Stimulated activated naive CD8-positive, alpha-beta T cell treated with anti-CD3 and anti-CD28 coated beads, Interleukin-15, Interleukin-2, amounts not matched to agents 100 ng/mL and 50 ng/mL, for 24 hours (primary cell): ENCODE data around the gene FBXL14.
"Not testable (repeated sequence)": the region's sequence is repeated elsewhere in the genome, so short reads cannot be mapped to it uniquely, and the experiment has no call there.

Experiments used
- H3K27ac Mint-ChIP-seq: one replicate; pipeline ENCODE4 v1.8.0; 2021; ENCODE audit warnings: mild to moderate bottlenecking, mixed read lengths
- H3K27me3 Mint-ChIP-seq: one replicate; pipeline ENCODE4 v1.8.0; 2021; ENCODE audit warnings: mixed read lengths
- H3K36me3 Mint-ChIP-seq: one replicate; pipeline ENCODE4 v1.8.0; 2021; ENCODE audit warnings: low read depth, mixed read lengths
- H3K4me1 Mint-ChIP-seq: one replicate; pipeline ENCODE4 v1.8.0; 2021; ENCODE audit warnings: low read depth, mixed read lengths
- H3K4me3 Mint-ChIP-seq: one replicate; pipeline ENCODE4 v1.8.0; 2021; ENCODE audit warnings: mild to moderate bottlenecking, mixed read lengths
- H3K9me3 Mint-ChIP-seq: one replicate; pipeline ENCODE4 v1.8.0; 2021; ENCODE audit warnings: mixed read lengths

Gene FBXL14

DNA sequence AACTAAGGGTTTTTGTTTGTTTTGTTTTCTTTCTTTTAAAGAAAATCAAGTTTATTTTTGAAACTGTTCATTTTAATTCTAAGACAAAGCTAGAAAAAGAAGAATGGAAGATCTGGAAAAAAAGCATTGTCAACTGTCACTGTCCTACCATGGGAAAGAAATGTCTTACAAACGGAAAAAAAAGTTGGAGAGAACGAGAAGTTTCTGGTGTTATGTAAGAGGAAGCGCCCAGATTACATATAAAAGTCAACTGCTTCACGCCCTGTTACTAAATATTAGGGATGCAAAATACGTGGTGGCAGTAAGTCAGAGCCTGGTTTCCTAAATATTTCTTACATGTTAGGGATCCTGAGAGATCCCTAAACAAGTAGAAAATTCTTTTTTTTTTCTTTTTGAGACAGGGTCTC, 14.3 kb upstream of the FBXL14 start:
- no peaks in the 10 kb centered on the region for H3K36me3 Mint-ChIP-seq
- no peak overlapping the region for H3K4me3 Mint-ChIP-seq
- no peaks in the 10 kb centered on the region for H3K9me3 Mint-ChIP-seq
- H3K27ac Mint-ChIP-seq = peak overlapping the region; percentile 5
- H3K27me3 Mint-ChIP-seq = peaks cover 4% of the 10 kb centered on the region
- peaks cover 19% of the 10 kb centered on the region for H3K4me1 Mint-ChIP-seq

DNA sequence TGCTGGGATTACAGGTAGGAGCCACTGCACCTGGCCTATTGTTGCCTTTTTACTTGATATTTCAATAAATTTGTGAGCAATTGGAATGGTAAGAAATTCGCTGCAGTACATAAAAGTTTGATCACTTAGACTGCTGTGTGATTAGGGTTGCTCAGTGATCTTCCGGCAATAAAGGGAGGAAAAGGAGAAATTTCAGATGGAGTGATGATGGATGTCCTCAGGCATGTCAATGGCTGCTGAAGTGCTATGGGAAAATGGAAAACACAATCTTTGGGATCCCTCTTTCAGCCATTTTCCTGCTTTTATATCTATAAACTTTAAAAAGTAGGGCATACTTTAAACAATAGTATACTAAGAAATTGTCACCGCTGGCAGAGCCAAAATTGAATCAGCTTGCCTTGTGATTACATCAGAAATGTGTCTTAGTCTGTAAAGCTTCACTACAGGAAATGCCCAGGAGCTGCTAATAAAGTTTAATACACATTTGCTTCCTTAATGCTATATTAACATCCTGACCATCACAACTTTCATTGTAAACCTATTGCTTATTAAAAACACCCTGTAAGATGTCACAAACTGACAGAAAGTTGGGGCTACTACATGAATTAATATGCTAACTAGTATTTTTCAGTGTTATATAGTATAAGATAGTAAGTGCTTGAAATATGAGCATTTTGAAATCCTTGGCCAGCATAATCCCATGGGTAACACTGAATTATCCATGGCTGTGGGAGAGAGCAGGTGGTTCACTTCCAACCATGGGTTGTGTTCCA, 13.7 kb upstream of the FBXL14 start:
- H3K4me3 Mint-ChIP-seq = no peak overlapping the region
- no peaks in the 10 kb centered on the region for H3K36me3 Mint-ChIP-seq
- H3K4me1 Mint-ChIP-seq = peaks cover 20% of the 10 kb centered on the region
- peaks cover 4% of the 10 kb centered on the region for H3K27me3 Mint-ChIP-seq
- H3K9me3 Mint-ChIP-seq = no peaks in the 10 kb centered on the region
- no peak overlapping the region for H3K27ac Mint-ChIP-seq

DNA sequence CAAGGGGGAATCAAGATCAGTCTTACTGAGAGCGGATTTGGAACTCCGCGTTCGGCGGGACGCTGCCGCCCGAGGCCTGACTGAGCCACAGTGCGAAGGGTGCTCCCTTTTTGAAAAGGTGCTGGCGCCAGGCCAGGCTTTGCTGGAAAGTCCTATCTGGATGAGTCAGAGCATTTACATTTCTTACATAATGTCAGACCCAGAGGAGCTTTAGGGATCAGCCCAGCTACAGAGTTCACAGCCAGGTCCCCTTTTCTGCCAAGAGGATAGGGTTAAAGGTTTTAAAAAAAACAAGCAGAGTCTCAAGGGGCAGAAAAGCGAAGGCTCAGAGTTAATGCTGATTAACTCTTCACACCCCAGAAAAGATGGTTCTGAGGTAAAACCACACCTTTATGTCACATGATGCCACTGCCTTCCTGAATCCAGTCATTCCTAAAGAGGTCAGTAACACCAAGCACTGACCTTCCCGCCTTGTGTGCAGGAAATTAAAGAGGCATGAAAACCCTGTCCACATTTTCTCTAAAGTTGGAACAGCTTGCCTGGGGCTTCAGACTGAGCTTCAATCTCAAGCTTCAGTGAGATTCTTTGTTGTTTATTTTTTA, 11.7 kb upstream of the FBXL14 start:
- Mint-ChIP-seq H3K27me3 (peaks cover 4% of the 10 kb centered on the region), H3K4me1 (peaks cover 39% of the 10 kb centered on the region), H3K4me3 (peak overlapping the region; percentile 71), H3K27ac (peak overlapping the region; percentile 34), H3K36me3 (no peaks in the 10 kb centered on the region), H3K9me3 (no peaks in the 10 kb centered on the region)

DNA sequence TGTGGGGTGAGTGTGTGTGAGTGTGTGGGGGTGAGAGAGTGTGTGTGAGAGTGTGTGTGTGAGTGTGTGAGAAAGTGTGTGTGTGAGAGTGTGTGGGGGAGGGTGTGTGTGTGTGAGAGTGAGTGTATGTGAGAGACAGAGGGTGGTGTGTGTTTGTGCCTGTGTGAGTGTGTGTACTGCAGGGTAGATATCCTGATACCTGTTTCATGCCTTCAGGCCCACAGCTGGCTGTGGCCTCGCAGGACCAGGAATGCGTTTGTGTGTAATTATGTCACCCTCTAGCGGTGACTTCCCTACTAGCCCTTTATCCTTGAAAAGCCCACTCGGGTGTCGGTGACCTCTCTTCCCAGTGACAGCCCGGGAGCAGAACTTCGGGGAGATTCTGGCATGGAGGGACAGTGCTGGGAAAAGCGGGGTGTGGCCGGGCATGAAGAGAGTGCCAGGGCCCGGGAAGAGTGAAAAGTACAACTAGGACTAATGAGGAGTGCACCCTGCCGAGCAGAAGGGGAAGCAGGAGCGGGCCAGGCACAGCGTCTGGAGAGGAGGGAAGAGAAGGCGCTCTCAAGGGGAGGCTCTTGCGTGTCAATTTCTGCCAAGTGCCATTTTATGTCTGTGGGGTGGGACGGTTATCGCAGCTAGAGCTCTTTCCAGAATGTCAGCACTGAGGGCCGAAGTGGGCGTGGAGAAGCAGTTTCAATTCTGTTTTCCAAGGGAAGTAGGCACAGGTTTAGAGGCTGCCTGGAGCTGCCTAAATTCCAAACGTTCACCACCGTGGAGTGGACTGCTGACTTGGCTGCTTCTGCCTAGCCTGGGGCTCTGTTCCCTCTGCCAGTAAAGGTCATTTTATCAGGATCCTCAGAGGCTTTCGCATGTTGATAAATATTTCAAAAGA, 11.0 kb upstream of the FBXL14 start:
- no peaks in the 10 kb centered on the region for H3K9me3 Mint-ChIP-seq
- peaks cover 45% of the 10 kb centered on the region for H3K4me1 Mint-ChIP-seq
- H3K4me3 Mint-ChIP-seq = peak overlapping the region; percentile 71
- H3K36me3 Mint-ChIP-seq = no peaks in the 10 kb centered on the region
- peaks cover 4% of the 10 kb centered on the region for H3K27me3 Mint-ChIP-seq
- H3K27ac Mint-ChIP-seq = peak overlapping the region; percentile 34

DNA sequence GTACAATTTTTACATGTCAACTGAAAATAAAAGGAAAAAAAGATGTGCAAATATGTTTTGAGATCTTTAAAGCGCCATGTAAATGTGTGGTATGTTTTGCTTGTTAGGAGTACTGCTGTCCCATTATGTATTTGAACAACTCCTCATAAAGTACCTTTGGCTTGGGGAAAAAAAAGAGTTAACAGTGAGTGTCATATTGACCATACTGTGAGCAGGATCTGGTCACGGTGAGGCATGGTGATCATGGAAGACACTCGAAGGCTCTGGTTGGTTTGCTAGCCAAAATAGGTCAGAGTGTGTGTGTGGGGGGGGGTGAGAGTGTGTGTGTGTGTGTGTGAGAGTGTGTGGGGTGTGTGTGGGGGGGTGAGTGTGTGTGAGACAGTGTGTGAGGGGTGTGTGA, 10.1 kb upstream of the FBXL14 start:
- Mint-ChIP-seq H3K4me1 (peaks cover 45% of the 10 kb centered on the region), H3K27me3 (peaks cover 4% of the 10 kb centered on the region), H3K4me3 (no peak overlapping the region), H3K36me3 (no peaks in the 10 kb centered on the region), H3K27ac (no peak overlapping the region), H3K9me3 (no peaks in the 10 kb centered on the region)

DNA sequence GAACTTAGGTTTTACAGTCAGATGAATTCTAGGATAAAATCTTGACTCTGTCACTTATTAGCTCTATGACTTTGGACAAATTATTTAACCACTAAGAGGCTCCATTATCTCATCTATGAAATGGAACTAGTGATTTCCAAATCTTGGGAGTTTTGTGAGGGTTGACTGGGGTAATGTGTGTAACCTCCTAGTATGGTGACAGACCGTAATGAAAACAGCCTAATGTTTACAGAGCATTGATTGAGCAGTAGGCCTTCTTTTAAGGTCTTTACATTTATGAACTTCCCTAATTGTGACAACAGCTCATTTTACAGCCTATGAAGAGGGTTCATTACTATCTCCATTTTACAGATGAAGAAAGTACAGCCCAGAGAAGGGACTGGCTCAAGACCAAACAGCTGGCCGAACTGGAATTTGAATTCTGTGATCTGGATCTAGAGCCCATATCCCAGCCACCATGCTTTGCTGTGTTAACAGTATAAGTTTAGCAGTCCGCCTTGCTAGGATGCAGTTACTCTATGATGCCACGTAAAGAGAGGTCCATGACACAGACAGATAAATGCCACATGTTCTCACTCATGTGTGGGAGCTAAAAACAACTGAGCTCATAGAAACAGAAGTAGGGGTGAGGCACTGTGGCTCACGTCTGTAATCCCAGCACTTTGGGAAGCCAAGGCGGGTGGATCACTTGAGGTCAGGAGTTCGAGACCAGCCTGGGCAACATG, 9.1 kb upstream of the FBXL14 start:
- Mint-ChIP-seq H3K4me3 (no peak overlapping the region), H3K9me3 (no peaks in the 10 kb centered on the region), H3K36me3 (no peaks in the 10 kb centered on the region), H3K4me1 (peaks cover 45% of the 10 kb centered on the region), H3K27me3 (peaks cover 4% of the 10 kb centered on the region), H3K27ac (no peak overlapping the region)

DNA sequence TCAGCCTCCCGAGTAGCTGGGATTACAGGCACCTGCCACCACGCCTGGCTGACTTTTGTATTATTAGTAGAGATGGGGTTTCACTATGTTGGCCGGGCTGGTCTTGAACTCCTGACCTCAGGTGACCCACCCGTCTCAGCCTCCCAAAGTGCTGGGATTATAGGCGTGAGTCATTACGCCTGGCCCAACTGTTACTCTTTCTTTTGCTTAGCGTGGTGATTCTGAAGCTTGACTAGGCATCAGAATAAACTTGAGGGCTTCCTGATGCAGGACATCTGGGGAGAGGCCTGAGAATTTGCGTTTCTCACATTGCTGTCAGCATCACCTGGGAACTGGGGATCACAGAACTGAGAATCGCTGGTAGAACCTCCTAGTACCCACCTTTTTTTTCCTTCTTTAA, 8.3 kb upstream of the FBXL14 start:
- H3K27ac Mint-ChIP-seq, H3K27me3 Mint-ChIP-seq, H3K4me3 Mint-ChIP-seq, H3K9me3 Mint-ChIP-seq, H3K36me3 Mint-ChIP-seq: not testable (repeated sequence)
- peaks cover 45% of the 10 kb centered on the region for H3K4me1 Mint-ChIP-seq

DNA sequence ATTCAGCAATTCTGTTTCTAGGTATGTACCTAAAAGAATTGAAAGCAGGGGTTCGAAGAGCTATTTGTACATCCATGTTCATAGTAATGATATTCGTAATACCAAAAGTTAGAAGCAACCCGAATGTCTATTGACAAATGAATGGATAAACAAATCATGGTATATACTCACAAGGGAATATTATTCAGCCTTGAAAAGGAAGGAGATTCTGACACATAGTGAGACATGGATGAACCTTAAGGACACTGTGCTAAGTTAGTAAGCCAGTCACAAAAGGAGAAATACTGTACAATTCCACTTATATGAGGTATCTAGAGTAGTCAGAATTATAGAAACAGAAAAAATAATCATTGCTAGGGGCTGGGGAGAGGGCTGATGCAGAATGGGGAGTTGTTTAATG, 4.4 kb upstream of the FBXL14 start:
- H3K9me3 Mint-ChIP-seq = no peaks in the 10 kb centered on the region
- H3K36me3 Mint-ChIP-seq = no peaks in the 10 kb centered on the region
- no peaks in the 10 kb centered on the region for H3K27me3 Mint-ChIP-seq
- no peak overlapping the region for H3K4me3 Mint-ChIP-seq
- H3K4me1 Mint-ChIP-seq = peaks cover 37% of the 10 kb centered on the region
- H3K27ac Mint-ChIP-seq = no peak overlapping the region

DNA sequence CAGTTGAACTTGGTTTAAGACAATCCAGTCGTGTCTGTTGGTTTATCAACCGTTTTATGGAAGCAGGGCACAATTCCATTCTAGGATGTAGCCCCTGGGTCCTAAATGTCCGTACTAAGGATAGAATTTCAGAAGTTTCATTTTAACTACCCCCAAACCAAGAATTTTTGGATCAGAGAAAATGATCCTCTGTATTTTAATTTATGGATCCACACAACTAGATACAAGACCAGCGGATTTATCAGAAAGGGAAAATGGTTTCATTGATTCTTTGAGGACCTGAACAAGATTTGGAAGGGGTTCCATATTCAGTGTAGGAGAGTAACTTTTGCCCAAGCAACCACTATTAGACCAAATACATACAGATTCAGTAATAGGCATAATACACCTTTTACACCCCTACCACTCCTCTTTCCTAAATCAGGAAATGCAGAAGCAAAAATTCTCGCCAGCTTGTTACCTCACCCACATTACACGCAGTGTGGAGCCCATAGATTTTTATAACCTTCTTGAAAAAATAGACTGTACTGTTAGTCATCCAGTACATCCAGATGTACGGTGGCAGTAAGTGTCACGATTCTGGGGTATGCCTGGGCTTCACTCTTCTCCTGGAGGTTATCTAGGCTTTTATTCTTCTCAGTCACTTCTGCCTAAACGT, 1.4 kb upstream of the FBXL14 start:
- Mint-ChIP-seq H3K9me3 (no peaks in the 10 kb centered on the region), H3K27me3 (no peaks in the 10 kb centered on the region), H3K4me1 (peaks cover 40% of the 10 kb centered on the region), H3K36me3 (peaks cover 19% of the 10 kb centered on the region), H3K4me3 (no peak overlapping the region), H3K27ac (no peak overlapping the region)

DNA sequence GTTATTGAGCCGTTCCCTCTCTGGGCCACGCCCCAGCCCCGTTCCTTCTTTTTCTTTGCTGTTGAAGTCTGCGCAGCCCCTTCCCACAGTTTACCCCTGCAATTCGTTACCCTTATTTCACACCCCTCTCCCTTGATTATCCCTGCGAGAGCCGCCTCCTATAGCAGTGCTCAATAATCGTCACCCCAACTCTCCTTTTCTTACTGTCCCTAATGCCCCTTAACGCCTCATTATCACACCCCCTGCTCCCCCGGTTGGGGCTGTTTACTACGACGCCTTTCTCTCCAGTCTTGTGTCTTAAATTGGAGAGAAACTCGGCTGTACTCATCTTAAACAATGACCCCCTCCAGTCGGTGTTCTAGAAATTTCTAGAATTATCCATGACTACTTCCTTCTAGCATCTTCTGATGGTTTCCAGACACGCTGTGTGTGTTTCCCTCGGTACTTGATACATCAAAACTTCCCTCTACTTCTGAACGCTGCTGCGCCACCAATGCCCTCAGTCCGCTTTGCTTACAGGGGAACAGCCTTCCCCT, 713 bp upstream of the FBXL14 start:
- peak overlapping the region; percentile 89 for H3K27ac Mint-ChIP-seq
- no peaks in the 10 kb centered on the region for H3K9me3 Mint-ChIP-seq
- H3K36me3 Mint-ChIP-seq = peaks cover 26% of the 10 kb centered on the region
- H3K4me3 Mint-ChIP-seq = peak overlapping the region; percentile 86
- peaks cover 44% of the 10 kb centered on the region for H3K4me1 Mint-ChIP-seq
- H3K27me3 Mint-ChIP-seq = no peaks in the 10 kb centered on the region

DNA sequence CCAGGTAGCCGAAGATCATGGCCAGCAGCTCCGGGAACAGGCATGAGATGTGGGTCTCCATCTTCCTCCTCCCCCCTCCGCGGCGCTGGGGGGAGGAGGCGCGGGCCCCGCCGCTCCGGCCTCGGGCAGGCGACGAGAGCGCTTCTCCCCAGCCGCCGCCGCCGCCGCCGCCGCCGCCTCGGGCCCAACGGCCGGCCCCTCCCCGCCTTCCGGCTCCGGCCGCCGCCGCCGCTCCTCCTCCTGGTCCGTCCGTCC, 448 bp downstream of the FBXL14 start:
- Mint-ChIP-seq H3K4me3 (peak overlapping the region; percentile 94), H3K27me3 (no peaks in the 10 kb centered on the region), H3K9me3 (no peaks in the 10 kb centered on the region), H3K4me1 (peaks cover 54% of the 10 kb centered on the region), H3K27ac (no peak overlapping the region), H3K36me3 (peaks cover 30% of the 10 kb centered on the region)

DNA sequence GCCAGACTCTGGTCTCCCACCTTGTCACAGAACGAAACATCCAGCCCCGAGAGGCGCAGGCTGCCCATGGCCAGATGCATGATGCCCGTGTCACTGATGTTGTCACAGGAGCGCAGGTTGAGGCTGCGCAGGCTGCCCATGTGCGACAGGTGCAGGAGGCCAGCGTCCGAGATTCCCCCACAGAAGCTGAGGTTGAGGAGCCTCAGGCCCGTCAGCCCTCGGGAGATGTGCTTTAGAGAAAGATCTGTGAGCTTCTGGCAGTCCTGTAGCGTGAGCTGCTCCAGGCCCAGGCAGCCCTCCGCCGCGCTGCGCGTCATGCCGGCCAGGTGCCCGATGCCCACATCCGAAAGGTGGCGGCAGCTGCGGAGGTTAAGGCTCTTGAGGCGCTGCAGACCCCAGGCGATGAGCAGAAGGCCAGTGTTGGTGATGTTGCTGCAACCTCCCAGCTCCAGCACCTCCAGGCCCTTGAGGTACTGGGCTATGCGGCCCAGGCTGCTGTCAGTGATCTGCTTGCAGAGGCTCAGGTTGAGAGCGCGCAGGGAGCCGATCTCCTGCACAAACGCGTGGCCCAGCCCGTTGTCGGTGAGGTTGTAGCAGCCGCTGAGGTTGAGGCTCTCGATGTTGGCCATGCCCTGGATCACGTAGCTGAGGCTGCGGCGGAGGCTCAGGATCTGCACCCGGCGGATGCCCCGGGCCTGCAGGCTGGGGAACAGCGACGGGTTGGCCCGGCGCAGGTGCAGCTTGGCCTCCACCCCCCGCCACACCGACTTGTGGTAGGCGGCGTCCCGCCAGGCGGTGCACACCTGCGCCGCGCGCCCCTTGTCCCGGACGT, 991 bp downstream of the FBXL14 start:
- Mint-ChIP-seq H3K9me3 (no peaks in the 10 kb centered on the region), H3K4me1 (peaks cover 59% of the 10 kb centered on the region), H3K36me3 (peaks cover 30% of the 10 kb centered on the region), H3K27ac (peak overlapping the region; percentile 92), H3K4me3 (peak overlapping the region; percentile 94), H3K27me3 (no peaks in the 10 kb centered on the region)

DNA sequence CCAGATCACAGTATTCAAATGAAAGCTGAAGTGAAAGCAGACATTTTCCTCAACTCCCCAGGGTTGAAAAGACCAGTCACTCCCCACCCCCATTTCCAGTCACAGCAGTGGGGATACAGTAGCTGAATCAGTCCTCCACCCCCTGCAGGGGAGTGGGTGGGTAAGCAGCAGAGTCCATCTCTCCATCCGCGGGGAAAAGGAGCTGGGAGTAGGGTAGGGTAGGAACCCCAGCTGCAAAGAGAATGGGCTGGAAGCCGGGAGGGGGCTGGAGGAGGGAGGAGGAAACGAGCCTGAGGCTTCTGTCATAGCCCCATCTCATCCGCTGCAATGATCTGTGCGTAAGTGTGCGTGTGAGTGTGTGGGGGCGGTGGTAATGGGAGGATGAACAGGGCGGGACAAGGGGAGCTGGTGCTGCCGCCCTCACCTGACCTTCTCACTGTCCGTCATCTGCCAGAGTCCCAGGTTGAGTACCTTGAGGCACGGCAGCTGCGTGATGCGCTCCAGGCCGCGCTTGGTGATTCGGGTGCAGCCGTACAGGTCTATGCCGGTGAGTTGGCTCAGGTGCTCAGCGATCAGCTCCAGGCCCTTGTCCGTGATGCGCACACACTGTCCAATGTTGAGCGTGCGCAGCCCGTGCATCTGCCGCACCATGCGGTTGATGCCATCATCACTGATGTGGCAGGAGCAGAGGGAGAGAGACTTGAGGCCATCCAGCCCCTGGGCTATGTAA, 1.8 kb downstream of the FBXL14 start:
- Mint-ChIP-seq H3K36me3 (peaks cover 30% of the 10 kb centered on the region), H3K27me3 (no peaks in the 10 kb centered on the region), H3K4me1 (peaks cover 67% of the 10 kb centered on the region), H3K9me3 (no peaks in the 10 kb centered on the region), H3K27ac (peak overlapping the region; percentile 92), H3K4me3 (peak overlapping the region; percentile 94)
